Natural killer cell (primary cell): ENCODE measurements around the gene METRN. TPM values are rescaled to one million over a fixed set of nuclear protein-coding genes. Genes with fewer than 3 reads are reported as not detected.

Experiments
- ATAC-seq, 3 donors: fragments of 150-1000 bp in 2 of 3; fragments of 200-7000 bp in 1 of 3; cut with Tn5 transposase; 1 replicate in 1 of 3; 2 replicates in 2 of 3; pipeline ENCODE4 v1.10.0; 2021; ENCODE audit warnings: mild to moderate bottlenecking in 2 of 3, moderate library complexity in 2 of 3
- DNase-seq, 2 donors: peaks; one replicate each; pipeline versions ENCODE4 v3.0.0 to v3.0.0-alpha.2; 2013 to 2021; ENCODE audit warnings: mixed read lengths in 1 of 2
- H3K27ac ChIP-seq: one replicate; pipeline ENCODE4 v1.5.1; 2013; ENCODE audit warnings: mild to moderate bottlenecking, low read length
- H3K27me3 ChIP-seq: one replicate; pipeline ENCODE4 v1.6.1; 2013; ENCODE audit warnings: low read length; ENCODE audit not compliant: control insufficient read depth, insufficient read depth
- H3K36me3 ChIP-seq: one replicate; pipeline ENCODE4 v1.6.1; 2013; ENCODE audit warnings: low read length; ENCODE audit not compliant: control insufficient read depth, insufficient read depth
- H3K4me1 ChIP-seq: one replicate; pipeline ENCODE4 v1.6.1; 2013; ENCODE audit warnings: low read length; ENCODE audit not compliant: control insufficient read depth, insufficient read depth
- H3K4me3 ChIP-seq: one replicate; pipeline ENCODE4 v1.5.1; 2013; ENCODE audit warnings: low read length
- H3K9me3 ChIP-seq: one replicate; pipeline ENCODE4 v1.6.1; 2013; ENCODE audit warnings: low read length; ENCODE audit not compliant: control insufficient read depth, insufficient read depth
- H3K27ac Mint-ChIP-seq, 2 donors: one replicate each; pipeline ENCODE4 v1.8.0; 2022; ENCODE audit warnings: mild to moderate bottlenecking in 2 of 2, mixed read lengths in 2 of 2, moderate library complexity in 1 of 2
- H3K27me3 Mint-ChIP-seq, 2 donors: one replicate each; pipeline ENCODE4 v1.8.0; 2022; ENCODE audit warnings: low read depth in 2 of 2, mixed read lengths in 2 of 2
- H3K36me3 Mint-ChIP-seq: one replicate; pipeline ENCODE4 v1.8.0; 2022; ENCODE audit warnings: mixed read lengths
- H3K4me1 Mint-ChIP-seq, 2 donors: one replicate each; pipeline ENCODE4 v1.8.0; 2022; ENCODE audit warnings: mixed read lengths in 2 of 2
- H3K4me3 Mint-ChIP-seq: one replicate; pipeline ENCODE4 v1.8.0; 2022; ENCODE audit warnings: mild to moderate bottlenecking, moderate library complexity, mixed read lengths
- H3K9me3 Mint-ChIP-seq, 2 donors: one replicate each; pipeline ENCODE4 v1.8.0; 2022; ENCODE audit warnings: mixed read lengths in 2 of 2
- WGBS: methylation state at CpG from one replicate; pipeline ENCODE4 v1.1.7; 2013; ENCODE audit warnings: missing lambda C conversion rate; ENCODE audit not compliant: insufficient coverage; 5-methylcytosine and 5-hydroxymethylcytosine counted together
- intact Hi-C: fragments of 100-400 bp; cut with micrococcal nuclease; formaldehyde crosslinking; loops from one replicate; pipeline ENCODE4 v1.14.2; 2022
- total RNA-seq, 4 donors: library from RNA; stranded (reverse); fragments of 120-200 nt in 1 of 4; gene quantifications; one replicate each; pipeline versions ENCODE4 v1.2.3 to v1.2.4, GENCODE V29; 2013 to 2022
- TF ChIP-seq, protein P1 (sequence below): fragments of 200-600 bp; IDR thresholded peaks from one replicate; pipeline ENCODE4 v1.8.0; 2022; ENCODE audit warnings: antibody characterized with exemption

METRN gene
- total RNA-seq, 3 donors from 2014 or later (not counting 1 experiment from before 2014, with no cell fraction given), result 11.8 to 16.6 (median 14.3) TPM

DNA sequence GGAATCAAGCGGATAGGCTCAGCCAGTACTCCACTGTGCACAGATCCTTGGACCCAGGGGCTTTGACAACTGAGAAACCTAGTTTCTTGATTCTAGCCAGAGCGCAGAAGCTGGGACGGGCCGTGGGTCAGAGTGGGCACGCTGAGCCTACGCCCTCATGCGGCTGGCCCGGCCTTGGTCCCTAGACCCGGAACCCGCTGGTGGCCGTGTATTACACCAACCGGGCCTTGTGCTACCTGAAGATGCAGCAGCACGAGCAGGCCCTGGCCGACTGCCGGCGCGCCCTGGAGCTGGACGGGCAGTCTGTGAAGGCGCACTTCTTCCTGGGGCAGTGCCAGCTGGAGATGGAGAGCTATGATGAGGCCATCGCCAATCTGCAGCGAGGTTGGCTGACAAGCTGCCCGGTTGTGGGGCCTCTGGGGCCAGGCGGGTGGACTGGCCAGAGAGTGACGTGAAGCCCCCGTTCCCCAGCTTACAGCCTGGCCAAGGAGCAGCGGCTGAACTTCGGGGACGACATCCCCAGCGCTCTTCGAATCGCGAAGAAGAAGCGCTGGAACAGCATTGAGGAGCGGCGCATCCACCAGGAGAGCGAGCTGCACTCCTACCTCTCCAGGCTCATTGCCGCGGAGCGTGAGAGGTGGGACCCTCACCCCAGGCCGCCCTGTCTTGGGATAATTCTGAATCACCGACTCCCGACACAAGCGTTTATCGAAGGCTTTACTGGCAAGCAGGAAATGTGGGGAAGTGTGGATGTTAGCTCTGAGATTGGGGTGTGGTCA lies 33.8 kb upstream of the METRN start:
- Histone ChIP-seq H3K4me1 (peaks cover 65% of the 10 kb centered on the region), H3K27ac (peak overlapping the region; percentile 63), H3K4me3 (peak overlapping the region; percentile 71), H3K27me3 (no peaks in the 10 kb centered on the region), H3K36me3 (peaks cover 17% of the 10 kb centered on the region), H3K9me3 (no peaks in the 10 kb centered on the region)
- intact Hi-C loops, result no loop called here
- H3K27ac Mint-ChIP-seq, result peak overlapping the region in 1 of 2 donors; percentile 67
- ATAC-seq (no peak), DNase-seq (peak in 1 of 2 donors; percentile 40)
- WGBS, result 56% methylated on average over 44 of the region's 44 CpGs
- H3K27me3 Mint-ChIP-seq, result no peaks in the 10 kb centered on the region
- H3K9me3 Mint-ChIP-seq, result no peaks in the 10 kb centered on the region
- H3K4me1 Mint-ChIP-seq, result peaks cover 0 to 33% of the 10 kb centered on the region in 2 donors
- TF ChIP-seq, protein P1, sequence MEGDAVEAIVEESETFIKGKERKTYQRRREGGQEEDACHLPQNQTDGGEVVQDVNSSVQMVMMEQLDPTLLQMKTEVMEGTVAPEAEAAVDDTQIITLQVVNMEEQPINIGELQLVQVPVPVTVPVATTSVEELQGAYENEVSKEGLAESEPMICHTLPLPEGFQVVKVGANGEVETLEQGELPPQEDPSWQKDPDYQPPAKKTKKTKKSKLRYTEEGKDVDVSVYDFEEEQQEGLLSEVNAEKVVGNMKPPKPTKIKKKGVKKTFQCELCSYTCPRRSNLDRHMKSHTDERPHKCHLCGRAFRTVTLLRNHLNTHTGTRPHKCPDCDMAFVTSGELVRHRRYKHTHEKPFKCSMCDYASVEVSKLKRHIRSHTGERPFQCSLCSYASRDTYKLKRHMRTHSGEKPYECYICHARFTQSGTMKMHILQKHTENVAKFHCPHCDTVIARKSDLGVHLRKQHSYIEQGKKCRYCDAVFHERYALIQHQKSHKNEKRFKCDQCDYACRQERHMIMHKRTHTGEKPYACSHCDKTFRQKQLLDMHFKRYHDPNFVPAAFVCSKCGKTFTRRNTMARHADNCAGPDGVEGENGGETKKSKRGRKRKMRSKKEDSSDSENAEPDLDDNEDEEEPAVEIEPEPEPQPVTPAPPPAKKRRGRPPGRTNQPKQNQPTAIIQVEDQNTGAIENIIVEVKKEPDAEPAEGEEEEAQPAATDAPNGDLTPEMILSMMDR, result no peak
- peak overlapping the region; percentile 67 for H3K4me3 Mint-ChIP-seq
- H3K36me3 Mint-ChIP-seq, result no peaks in the 10 kb centered on the region

DNA sequence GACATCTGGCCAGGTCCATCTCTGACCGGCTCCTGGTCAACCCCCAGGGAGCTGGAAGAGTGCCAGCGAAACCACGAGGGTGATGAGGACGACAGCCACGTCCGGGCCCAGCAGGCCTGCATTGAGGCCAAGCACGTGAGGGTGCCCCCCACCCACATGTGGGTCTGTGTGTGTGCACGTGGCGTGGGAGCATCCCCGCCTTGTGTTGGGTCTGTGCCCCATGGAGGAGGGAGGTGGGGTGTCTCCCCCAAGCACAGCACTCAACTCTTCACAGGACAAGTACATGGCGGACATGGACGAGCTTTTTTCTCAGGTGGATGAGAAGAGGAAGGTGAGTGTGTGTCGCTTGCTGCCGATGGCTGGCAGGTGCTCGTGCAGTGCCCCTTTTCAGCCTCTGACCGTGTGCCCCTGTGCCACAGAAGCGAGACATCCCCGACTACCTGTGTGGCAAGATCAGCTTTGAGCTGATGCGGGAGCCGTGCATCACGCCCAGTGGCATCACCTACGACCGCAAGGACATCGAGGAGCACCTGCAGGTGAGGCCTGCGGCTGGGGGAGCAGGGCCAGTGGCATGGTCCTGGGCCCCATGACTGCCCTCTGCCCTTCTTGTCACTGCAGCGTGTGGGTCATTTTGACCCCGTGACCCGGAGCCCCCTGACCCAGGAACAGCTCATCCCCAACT lies 33.0 kb upstream of the METRN start:
- Mint-ChIP-seq H3K27ac (peak overlapping the region in 1 of 2 donors; percentile 9), H3K4me3 (peak overlapping the region; percentile 70), H3K4me1 (peaks cover 0 to 35% of the 10 kb centered on the region in 2 donors), H3K9me3 (no peaks in the 10 kb centered on the region), H3K36me3 (no peaks in the 10 kb centered on the region), H3K27me3 (no peaks in the 10 kb centered on the region)
- Histone ChIP-seq H3K4me3 (no peak overlapping the region), H3K4me1 (peaks cover 66% of the 10 kb centered on the region), H3K9me3 (no peaks in the 10 kb centered on the region), H3K27ac (no peak overlapping the region), H3K36me3 (peaks cover 21% of the 10 kb centered on the region), H3K27me3 (no peaks in the 10 kb centered on the region)
- TF ChIP-seq, protein P1, result no peak
- DNase-seq (no peak), ATAC-seq (no peak)
- intact Hi-C loops, result no loop called here
- WGBS, result 83% methylated on average over 27 of the region's 28 CpGs

DNA sequence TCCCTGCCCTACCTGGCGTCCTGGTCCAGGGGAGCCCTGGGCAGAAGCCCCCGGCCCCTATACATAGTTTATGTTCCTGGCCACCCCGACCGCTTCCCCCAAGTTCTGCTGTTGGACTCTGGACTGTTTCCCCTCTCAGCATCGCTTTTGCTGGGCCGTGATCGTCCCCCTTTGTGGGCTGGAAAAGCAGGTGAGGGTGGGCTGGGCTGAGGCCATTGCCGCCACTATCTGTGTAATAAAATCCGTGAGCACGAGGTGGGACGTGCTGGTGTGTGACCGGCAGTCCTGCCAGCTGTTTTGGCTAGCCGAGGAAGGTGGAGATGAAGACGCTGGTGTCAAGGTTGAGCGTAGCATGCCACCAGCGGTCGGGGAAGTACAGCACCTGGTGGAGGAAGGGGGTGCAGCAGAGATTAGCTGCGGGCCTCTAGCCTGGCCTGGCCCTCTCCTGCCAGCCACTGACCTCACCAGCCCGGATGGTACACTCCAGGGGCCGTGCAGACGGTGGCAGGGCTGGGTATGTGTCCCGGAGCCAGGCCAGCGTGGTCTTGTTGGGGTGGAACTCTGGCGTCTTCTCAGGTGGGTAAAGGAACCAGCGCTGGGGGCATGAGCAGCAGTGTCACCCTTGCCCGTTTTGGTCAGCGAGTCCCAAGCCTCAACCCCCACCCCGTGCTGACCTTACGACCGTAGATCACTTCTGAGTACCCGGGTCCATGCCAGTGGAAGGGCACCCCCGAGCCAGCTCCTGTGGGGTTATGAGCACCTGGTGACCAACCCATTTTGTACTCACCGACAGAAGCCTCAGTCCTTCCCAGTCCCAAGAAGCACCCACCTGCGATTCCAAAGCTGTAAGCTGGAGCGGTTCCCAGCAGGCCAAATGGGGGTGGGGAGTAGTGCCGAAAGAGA lies 32.2 kb upstream of the METRN start:
- no peak overlapping the region for H3K27ac ChIP-seq
- H3K4me3 ChIP-seq, result no peak overlapping the region
- peaks cover 21% of the 10 kb centered on the region for H3K36me3 ChIP-seq
- no peaks in the 10 kb centered on the region for H3K9me3 Mint-ChIP-seq
- H3K4me3 Mint-ChIP-seq, result peak overlapping the region; percentile 70
- TF ChIP-seq, protein P1, result no peak
- no peaks in the 10 kb centered on the region for H3K9me3 ChIP-seq
- H3K4me1 ChIP-seq, result peaks cover 60% of the 10 kb centered on the region
- H3K27me3 Mint-ChIP-seq, result no peaks in the 10 kb centered on the region
- DNase-seq, result no peak
- ATAC-seq, result no peak
- H3K27me3 ChIP-seq, result no peaks in the 10 kb centered on the region
- no peaks in the 10 kb centered on the region for H3K36me3 Mint-ChIP-seq
- intact Hi-C loops, result no loop called here
- peak overlapping the region; percentile 11 to 85 for H3K27ac Mint-ChIP-seq
- WGBS, result 91% methylated on average over 36 of the region's 36 CpGs
- H3K4me1 Mint-ChIP-seq, result peaks cover 0 to 35% of the 10 kb centered on the region in 2 donors
